HL-60 (cell line): Measurements from ENCODE around the gene BLVRA.

Source experiments
- GABPA ChIP-seq: IDR thresholded peaks from 2 replicates; pipeline ENCODE4 v1.6.1; 2012; ENCODE audit warnings: low read depth
- POLR2AphosphoS5 ChIP-seq: IDR thresholded peaks from 2 replicates; pipeline ENCODE4 v1.6.1; 2012; ENCODE audit warnings: low read depth
- SPI1 ChIP-seq: IDR thresholded peaks from 2 replicates; pipeline ENCODE4 v1.6.1; 2012; ENCODE audit warnings: low read depth, mild to moderate bottlenecking, borderline replicate concordance
- TF ChIP-seq, protein P1 (sequence below): IDR thresholded peaks from one replicate; pipeline ENCODE4 v1.5.1; 2011; ENCODE audit warnings: low read length, control low read depth, inconsistent platforms; ENCODE audit not compliant: insufficient read depth
- TF ChIP-seq, protein P2 (sequence below): IDR thresholded peaks from 2 replicates; pipeline ENCODE4 v1.6.1; 2012; ENCODE audit warnings: low read depth; ENCODE audit not compliant: insufficient replicate concordance

GRCh38 chr7:43843296-43843695 is 84.8 kb downstream of the BLVRA start:
- TF ChIP-seq, protein P1, sequence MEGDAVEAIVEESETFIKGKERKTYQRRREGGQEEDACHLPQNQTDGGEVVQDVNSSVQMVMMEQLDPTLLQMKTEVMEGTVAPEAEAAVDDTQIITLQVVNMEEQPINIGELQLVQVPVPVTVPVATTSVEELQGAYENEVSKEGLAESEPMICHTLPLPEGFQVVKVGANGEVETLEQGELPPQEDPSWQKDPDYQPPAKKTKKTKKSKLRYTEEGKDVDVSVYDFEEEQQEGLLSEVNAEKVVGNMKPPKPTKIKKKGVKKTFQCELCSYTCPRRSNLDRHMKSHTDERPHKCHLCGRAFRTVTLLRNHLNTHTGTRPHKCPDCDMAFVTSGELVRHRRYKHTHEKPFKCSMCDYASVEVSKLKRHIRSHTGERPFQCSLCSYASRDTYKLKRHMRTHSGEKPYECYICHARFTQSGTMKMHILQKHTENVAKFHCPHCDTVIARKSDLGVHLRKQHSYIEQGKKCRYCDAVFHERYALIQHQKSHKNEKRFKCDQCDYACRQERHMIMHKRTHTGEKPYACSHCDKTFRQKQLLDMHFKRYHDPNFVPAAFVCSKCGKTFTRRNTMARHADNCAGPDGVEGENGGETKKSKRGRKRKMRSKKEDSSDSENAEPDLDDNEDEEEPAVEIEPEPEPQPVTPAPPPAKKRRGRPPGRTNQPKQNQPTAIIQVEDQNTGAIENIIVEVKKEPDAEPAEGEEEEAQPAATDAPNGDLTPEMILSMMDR = no peak
- TF ChIP-seq POLR2AphosphoS5 = no peak
- no peak for TF ChIP-seq GABPA
- TF ChIP-seq SPI1 = no peak
- TF ChIP-seq, protein P2, sequence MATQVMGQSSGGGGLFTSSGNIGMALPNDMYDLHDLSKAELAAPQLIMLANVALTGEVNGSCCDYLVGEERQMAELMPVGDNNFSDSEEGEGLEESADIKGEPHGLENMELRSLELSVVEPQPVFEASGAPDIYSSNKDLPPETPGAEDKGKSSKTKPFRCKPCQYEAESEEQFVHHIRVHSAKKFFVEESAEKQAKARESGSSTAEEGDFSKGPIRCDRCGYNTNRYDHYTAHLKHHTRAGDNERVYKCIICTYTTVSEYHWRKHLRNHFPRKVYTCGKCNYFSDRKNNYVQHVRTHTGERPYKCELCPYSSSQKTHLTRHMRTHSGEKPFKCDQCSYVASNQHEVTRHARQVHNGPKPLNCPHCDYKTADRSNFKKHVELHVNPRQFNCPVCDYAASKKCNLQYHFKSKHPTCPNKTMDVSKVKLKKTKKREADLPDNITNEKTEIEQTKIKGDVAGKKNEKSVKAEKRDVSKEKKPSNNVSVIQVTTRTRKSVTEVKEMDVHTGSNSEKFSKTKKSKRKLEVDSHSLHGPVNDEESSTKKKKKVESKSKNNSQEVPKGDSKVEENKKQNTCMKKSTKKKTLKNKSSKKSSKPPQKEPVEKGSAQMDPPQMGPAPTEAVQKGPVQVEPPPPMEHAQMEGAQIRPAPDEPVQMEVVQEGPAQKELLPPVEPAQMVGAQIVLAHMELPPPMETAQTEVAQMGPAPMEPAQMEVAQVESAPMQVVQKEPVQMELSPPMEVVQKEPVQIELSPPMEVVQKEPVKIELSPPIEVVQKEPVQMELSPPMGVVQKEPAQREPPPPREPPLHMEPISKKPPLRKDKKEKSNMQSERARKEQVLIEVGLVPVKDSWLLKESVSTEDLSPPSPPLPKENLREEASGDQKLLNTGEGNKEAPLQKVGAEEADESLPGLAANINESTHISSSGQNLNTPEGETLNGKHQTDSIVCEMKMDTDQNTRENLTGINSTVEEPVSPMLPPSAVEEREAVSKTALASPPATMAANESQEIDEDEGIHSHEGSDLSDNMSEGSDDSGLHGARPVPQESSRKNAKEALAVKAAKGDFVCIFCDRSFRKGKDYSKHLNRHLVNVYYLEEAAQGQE = no peak
